GM21529 (cell line): Measurements from ENCODE around the gene LRRC8D.

ENCODE experiments used
- ATAC-seq: cut with Tn5 transposase; IDR thresholded peaks from one replicate; pipeline ENCODE4 v1.9.1; 2021; ENCODE audit not compliant: unreplicated experiment

Gene LRRC8D

GRCh38 chr1:89866568-89866967, 45.7 kb downstream of the LRRC8D start:
- ATAC-seq: no peak

- no peak for ATAC-seq
Measured at GRCh38 chr1:89870998-89871397, 50.2 kb downstream of the LRRC8D start.

GRCh38 chr1:89871768-89872473, 51.1 kb downstream of the LRRC8D start:
- ATAC-seq: no peak

- no peak for ATAC-seq
Measured at GRCh38 chr1:89872567-89872966, 51.7 kb downstream of the LRRC8D start.

GRCh38 chr1:89873288-89873687, 52.5 kb downstream of the LRRC8D start:
- ATAC-seq: no peak

GRCh38 chr1:89873770-89874169, 52.9 kb downstream of the LRRC8D start:
- ATAC-seq: no peak

- no peak for ATAC-seq
Measured at GRCh38 chr1:89876463-89876862, 55.6 kb downstream of the LRRC8D start.

- ATAC-seq: no peak
Measured at GRCh38 chr1:89877756-89878155, 56.9 kb downstream of the LRRC8D start.

- no peak for ATAC-seq
Measured at GRCh38 chr1:89878256-89878655, 57.4 kb downstream of the LRRC8D start.

- ATAC-seq: no peak
Measured at GRCh38 chr1:89880679-89881078, 59.8 kb downstream of the LRRC8D start.

- ATAC-seq: no peak
Measured at GRCh38 chr1:89881415-89882058, 60.7 kb downstream of the LRRC8D start.

GRCh38 chr1:89882348-89883029, 61.7 kb downstream of the LRRC8D start:
- ATAC-seq: no peak

GRCh38 chr1:89883030-89883379, 62.2 kb downstream of the LRRC8D start:
- no peak for ATAC-seq

- ATAC-seq: no peak
Measured at GRCh38 chr1:89884718-89885596, 64.1 kb downstream of the LRRC8D start.

- ATAC-seq: no peak
Measured at GRCh38 chr1:89887270-89887669, 66.4 kb downstream of the LRRC8D start.

GRCh38 chr1:89887713-89888112, 66.9 kb downstream of the LRRC8D start:
- ATAC-seq: no peak

- ATAC-seq: no peak
Measured at GRCh38 chr1:89888480-89889322, 67.9 kb downstream of the LRRC8D start.

- ATAC-seq: no peak
Measured at GRCh38 chr1:89889323-89889615, 68.4 kb downstream of the LRRC8D start.

- ATAC-seq: no peak
Measured at GRCh38 chr1:89890085-89890752, 69.4 kb downstream of the LRRC8D start.

GRCh38 chr1:89892816-89893215, 72.0 kb downstream of the LRRC8D start:
- ATAC-seq: no peak
